ENCODE results near the gene LRRC71. TPM values are rescaled to one million over a fixed set of nuclear protein-coding genes. Genes with fewer than 3 reads are reported as not detected.

The LRRC71 gene
- total RNA-seq, 1 donor from 2014 or later: not detected

DNA sequence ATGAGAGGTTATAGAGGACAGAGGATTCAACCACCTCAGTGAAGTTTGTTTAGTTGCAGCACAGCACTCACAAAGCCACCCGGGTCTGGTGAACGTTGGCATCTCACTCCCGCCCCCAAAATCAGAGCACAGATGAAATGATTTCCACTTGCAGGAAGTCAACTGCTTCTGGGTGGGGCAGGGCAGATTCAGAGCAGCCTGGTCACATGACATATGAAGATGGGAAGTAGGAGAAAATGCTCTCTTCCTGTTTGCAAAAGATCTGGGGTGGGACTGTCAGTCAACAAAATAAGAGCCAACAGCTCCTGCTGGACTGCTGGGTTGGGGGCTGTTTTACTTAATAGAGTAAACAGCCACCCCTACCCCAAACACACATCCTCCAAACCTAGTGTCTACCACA lies 43.2 kb downstream of the LRRC71 start:
- H3K36me3 Mint-ChIP-seq (ENCODE audit: insufficient read depth): peaks cover 51% of the 10 kb centered on the region
- H3K4me1 Mint-ChIP-seq (ENCODE audit: low read depth): peaks cover 5% of the 10 kb centered on the region

DNA sequence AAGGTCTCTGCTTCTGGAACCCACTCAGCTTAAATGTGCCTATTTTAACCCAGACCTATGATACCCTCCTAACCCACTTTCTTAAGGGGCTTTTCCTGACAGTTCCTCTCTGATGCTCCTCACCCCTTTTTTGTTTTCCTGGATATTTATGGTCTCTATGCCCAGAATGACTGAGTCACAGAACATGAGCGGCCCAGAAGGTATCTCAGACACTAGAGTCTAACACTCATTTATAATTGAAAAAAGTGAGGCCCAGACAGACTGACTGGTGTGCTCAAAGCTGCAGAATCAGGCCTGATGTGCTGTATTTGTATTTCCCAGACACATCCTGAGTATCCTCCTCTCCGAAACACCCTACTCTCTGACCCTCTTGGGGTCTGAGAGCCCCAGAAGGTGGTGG lies 44.0 kb downstream of the LRRC71 start:
- Mint-ChIP-seq H3K4me3 (ENCODE audit: low read depth) (no peak overlapping the region), H3K9me3 (ENCODE audit: low read depth) (no peaks in the 10 kb centered on the region), H3K27ac (no peak overlapping the region), H3K4me1 (ENCODE audit: low read depth) (peaks cover 14% of the 10 kb centered on the region), H3K27me3 (no peaks in the 10 kb centered on the region), H3K36me3 (ENCODE audit: insufficient read depth) (peaks cover 51% of the 10 kb centered on the region)
- TF ChIP-seq, protein P1, sequence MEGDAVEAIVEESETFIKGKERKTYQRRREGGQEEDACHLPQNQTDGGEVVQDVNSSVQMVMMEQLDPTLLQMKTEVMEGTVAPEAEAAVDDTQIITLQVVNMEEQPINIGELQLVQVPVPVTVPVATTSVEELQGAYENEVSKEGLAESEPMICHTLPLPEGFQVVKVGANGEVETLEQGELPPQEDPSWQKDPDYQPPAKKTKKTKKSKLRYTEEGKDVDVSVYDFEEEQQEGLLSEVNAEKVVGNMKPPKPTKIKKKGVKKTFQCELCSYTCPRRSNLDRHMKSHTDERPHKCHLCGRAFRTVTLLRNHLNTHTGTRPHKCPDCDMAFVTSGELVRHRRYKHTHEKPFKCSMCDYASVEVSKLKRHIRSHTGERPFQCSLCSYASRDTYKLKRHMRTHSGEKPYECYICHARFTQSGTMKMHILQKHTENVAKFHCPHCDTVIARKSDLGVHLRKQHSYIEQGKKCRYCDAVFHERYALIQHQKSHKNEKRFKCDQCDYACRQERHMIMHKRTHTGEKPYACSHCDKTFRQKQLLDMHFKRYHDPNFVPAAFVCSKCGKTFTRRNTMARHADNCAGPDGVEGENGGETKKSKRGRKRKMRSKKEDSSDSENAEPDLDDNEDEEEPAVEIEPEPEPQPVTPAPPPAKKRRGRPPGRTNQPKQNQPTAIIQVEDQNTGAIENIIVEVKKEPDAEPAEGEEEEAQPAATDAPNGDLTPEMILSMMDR (IDR thresholded peaks at IDR 0.05; ENCODE audit: unreplicated experiment): no peak
- DNase-seq (ENCODE audit: low spot score, unreplicated experiment): no peak

More for the DNA sequence above, 43.2 kb downstream of the LRRC71 start:
- no peak for DNase-seq (ENCODE audit: low spot score, unreplicated experiment)
- Mint-ChIP-seq H3K27me3 (no peaks in the 10 kb centered on the region), H3K27ac (no peak overlapping the region), H3K4me3 (ENCODE audit: low read depth) (no peak overlapping the region), H3K9me3 (ENCODE audit: low read depth) (no peaks in the 10 kb centered on the region)
- TF ChIP-seq, protein P1 (IDR thresholded peaks at IDR 0.05; ENCODE audit: unreplicated experiment): no peak

DNA sequence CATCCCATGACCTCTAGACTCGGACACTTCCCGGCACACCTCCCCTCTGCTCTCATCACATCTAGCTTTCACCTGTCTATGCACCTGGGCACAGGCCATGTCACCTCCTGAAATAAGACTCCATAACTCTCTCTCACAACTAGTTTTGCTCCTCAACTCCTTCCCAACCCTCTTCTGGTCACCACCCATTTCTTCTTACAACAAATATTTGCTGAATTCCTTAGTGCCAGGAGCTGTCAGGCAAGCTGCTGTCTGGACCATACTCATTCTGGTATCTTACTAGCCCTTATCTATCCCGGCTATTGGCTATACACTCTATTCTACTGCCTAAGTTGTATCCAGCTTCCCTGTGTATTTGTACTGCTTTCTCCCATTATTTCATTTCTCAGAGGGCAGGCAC lies 49.1 kb downstream of the LRRC71 start:
- DNase-seq (ENCODE audit: low spot score, unreplicated experiment): no peak
- no peaks in the 10 kb centered on the region for H3K27me3 Mint-ChIP-seq
- peaks cover 21% of the 10 kb centered on the region for H3K4me1 Mint-ChIP-seq (ENCODE audit: low read depth)
- peaks cover 49% of the 10 kb centered on the region for H3K36me3 Mint-ChIP-seq (ENCODE audit: insufficient read depth)
- no peaks in the 10 kb centered on the region for H3K9me3 Mint-ChIP-seq (ENCODE audit: low read depth)
- no peak overlapping the region for H3K27ac Mint-ChIP-seq
- TF ChIP-seq, protein P1 (IDR thresholded peaks at IDR 0.05; ENCODE audit: unreplicated experiment): no peak
- H3K4me3 Mint-ChIP-seq (ENCODE audit: low read depth): peak overlapping the region; percentile 7

DNA sequence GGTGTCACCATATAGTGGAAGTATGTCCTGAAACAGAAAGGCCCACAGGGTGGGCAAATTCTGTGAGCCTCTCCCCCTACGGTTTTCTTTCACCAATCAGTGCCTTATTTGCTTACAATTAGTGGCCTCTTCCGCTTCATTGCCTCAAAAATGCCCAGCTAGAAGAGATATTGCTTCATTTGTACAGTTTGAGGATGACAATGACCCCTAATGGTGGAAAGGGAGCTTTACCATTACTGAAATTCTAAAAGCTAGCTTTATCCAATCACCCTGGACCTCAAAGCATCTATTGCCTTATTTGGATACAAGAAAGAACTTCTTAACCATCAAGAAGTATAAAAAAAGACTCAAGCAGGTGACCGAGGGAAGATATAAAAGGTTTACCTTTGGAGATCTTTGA lies 49.6 kb downstream of the LRRC71 start:
- no peak for DNase-seq (ENCODE audit: low spot score, unreplicated experiment)
- H3K36me3 Mint-ChIP-seq (ENCODE audit: insufficient read depth): peaks cover 53% of the 10 kb centered on the region
- no peaks in the 10 kb centered on the region for H3K27me3 Mint-ChIP-seq
- peaks cover 21% of the 10 kb centered on the region for H3K4me1 Mint-ChIP-seq (ENCODE audit: low read depth)
- no peak overlapping the region for H3K27ac Mint-ChIP-seq
- no peaks in the 10 kb centered on the region for H3K9me3 Mint-ChIP-seq (ENCODE audit: low read depth)
- TF ChIP-seq, protein P1 (IDR thresholded peaks at IDR 0.05; ENCODE audit: unreplicated experiment): peak; percentile 18
- no peak overlapping the region for H3K4me3 Mint-ChIP-seq (ENCODE audit: low read depth)

DNA sequence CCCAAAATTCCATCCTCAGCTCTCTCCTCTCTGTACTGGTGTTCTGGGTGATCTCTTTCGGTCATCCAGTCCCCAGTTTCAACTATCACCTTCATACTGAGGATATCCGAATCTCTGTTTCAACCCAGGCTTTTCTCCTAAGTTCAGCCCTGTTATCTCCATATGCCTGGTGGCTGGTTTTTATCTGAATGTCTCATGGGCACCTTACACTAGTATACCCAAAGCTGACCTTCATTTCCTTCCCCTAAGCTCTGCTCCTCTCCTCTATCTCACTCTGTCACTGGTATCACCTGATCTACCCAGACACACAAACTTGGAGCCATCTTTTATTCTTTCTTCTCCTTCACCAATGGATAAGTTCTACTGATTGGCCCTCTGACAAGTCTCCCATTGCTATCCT lies 53.0 kb downstream of the LRRC71 start:
- Mint-ChIP-seq H3K27ac (no peak overlapping the region), H3K9me3 (ENCODE audit: low read depth) (no peaks in the 10 kb centered on the region), H3K4me3 (ENCODE audit: low read depth) (no peak overlapping the region), H3K27me3 (no peaks in the 10 kb centered on the region), H3K36me3 (ENCODE audit: insufficient read depth) (peaks cover 53% of the 10 kb centered on the region), H3K4me1 (ENCODE audit: low read depth) (peaks cover 18% of the 10 kb centered on the region)
- TF ChIP-seq, protein P1 (IDR thresholded peaks at IDR 0.05; ENCODE audit: unreplicated experiment): no peak
- no peak for DNase-seq (ENCODE audit: low spot score, unreplicated experiment)
